Lower leg skin (tissue), 3 donors: ENCODE data around the gene AIF1.

ENCODE experiments used
- CTCF ChIP-seq, 3 donors: fragments of 450-650 bp; IDR thresholded peaks; one replicate each; pipeline ENCODE4 v1.5.1; 2016; ENCODE audit warnings: antibody characterized with exemption in 3 of 3, mild to moderate bottlenecking in 3 of 3, moderate library complexity in 2 of 3
- POLR2A ChIP-seq, 2 donors: fragments of 450-650 bp; IDR thresholded peaks; one replicate each; pipeline ENCODE4 v1.6.1; 2016 to 2017; ENCODE audit warnings: antibody characterized with exemption in 2 of 2, mild to moderate bottlenecking in 1 of 2, moderate library complexity in 1 of 2

DNA sequence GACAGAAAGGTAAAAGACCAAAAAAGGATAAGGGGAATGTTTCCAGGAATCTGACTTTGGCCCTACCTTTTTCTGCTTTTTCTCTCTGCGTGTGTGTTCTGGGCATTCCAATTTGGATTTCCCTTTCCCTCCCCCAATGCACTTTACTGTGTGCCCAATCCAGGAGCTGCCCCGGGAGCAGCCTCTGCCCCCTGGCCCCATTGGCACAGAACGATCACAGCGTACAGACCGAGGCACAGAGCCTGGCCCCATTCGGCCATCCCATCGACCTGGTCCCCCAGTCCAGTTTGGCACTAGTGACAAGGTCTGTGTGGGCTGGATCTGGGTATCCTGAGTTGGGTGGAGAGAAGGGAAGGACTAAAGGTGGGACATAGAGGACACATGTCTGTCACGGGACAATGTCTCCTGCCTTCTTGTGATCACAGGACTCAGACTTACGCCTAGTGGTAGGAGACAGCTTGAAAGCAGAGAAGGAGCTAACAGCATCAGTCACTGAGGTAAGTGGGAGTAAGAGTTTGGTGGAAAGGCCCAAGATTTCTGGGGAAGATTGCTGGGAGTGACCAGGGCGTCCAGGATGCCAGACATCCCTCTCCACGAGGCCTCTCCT is 20.0 kb downstream of the AIF1 start:
- TF ChIP-seq CTCF (IDR thresholded peaks at IDR 0.05) (no peak), POLR2A (IDR thresholded peaks at IDR 0.05) (no peak)
